Endometrium (tissue), 2 donors: ENCODE measurements around the gene ACBD4.
"Not testable (repeated sequence)": the region's sequence is repeated elsewhere in the genome, so short reads cannot be mapped to it uniquely, and the experiment has no call there.

Source experiments
- FAIRE-seq: peaks from 2 replicates; lab custom pipeline; 2012; peaks lifted over from hg19 to GRCh38; lab: Jason Lieb, UNC
- donor health status: control.
- donor health status: control.

ACBD4 gene

GRCh38 chr17:45119964-45120363 is 15.5 kb upstream of the ACBD4 start:
- no peak for FAIRE-seq

DNA sequence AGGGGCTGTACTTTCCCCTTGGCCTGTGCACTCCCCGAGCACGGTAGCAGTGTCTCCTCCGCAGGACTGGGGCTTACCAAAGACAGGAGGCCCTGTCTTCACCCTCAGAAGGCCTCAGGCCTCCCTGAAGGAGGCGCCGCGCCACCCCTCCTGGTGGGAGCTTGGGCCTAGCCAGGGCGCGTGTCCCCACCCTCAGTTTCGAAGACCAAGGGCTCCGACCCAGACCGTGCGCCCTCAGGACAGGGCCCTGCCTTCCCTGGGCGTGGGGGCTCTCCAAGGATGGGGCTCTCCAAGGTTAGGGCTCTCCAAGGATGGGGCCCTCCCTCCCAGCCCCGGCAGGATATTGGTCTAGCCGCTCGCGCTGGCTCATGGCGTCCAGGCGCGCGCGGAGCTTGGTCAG is 14.9 kb upstream of the ACBD4 start:
- no peak for FAIRE-seq

- FAIRE-seq = no peak
Observed at GRCh38 chr17:45121055-45121454, 14.4 kb upstream of the ACBD4 start.

- FAIRE-seq = no peak
Observed at GRCh38 chr17:45123076-45123770, 12.3 kb upstream of the ACBD4 start.

- no peak for FAIRE-seq
Observed at GRCh38 chr17:45123930-45124796, 11.3 kb upstream of the ACBD4 start.

- FAIRE-seq = not testable (repeated sequence)
Observed at GRCh38 chr17:45124797-45125122, 10.7 kb upstream of the ACBD4 start.

- no peak for FAIRE-seq
Observed at GRCh38 chr17:45125509-45125908, 10.0 kb upstream of the ACBD4 start.

DNA sequence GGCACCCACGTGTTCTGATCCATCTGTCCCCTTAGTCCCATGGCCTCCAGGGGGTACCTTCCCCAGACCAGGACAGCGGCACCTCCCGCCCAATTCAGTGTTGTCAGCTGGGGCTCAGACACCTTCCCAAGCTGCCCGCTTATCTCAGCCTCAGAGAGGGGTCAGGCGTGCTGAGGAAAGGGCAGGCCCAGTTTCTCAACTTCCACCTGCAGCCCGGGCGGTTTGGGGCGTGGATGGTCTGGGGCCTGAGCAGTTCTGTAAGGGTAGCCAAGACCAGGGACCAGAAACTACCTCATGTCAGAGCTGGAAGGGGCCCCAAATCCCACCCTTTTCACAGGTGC is 8.3 kb upstream of the ACBD4 start:
- FAIRE-seq = no peak

- no peak for FAIRE-seq
Observed at GRCh38 chr17:45127548-45128300, 7.8 kb upstream of the ACBD4 start.

GRCh38 chr17:45128331-45128730 is 7.2 kb upstream of the ACBD4 start:
- no peak for FAIRE-seq

DNA sequence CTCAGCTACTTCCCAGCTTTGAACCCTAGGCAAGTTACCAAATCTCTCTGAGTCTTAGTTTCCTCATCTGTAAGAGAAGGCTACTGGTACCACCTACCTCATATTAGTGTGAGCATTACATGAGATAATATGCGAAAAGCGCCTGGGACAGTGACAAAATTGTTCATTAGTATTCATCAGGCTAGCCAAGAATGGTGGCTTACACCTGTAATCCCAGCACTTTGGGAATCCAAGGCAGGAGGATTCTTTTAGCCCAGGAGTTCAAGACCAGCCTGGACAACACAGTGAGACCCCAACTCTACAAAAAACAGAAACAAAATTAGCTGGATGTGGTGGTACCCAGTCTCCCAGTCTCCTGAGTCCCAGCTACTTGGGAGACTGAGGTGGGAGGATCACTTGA is 6.5 kb upstream of the ACBD4 start:
- FAIRE-seq = no peak

- FAIRE-seq = no peak
Observed at GRCh38 chr17:45129426-45129939, 6.0 kb upstream of the ACBD4 start.

DNA sequence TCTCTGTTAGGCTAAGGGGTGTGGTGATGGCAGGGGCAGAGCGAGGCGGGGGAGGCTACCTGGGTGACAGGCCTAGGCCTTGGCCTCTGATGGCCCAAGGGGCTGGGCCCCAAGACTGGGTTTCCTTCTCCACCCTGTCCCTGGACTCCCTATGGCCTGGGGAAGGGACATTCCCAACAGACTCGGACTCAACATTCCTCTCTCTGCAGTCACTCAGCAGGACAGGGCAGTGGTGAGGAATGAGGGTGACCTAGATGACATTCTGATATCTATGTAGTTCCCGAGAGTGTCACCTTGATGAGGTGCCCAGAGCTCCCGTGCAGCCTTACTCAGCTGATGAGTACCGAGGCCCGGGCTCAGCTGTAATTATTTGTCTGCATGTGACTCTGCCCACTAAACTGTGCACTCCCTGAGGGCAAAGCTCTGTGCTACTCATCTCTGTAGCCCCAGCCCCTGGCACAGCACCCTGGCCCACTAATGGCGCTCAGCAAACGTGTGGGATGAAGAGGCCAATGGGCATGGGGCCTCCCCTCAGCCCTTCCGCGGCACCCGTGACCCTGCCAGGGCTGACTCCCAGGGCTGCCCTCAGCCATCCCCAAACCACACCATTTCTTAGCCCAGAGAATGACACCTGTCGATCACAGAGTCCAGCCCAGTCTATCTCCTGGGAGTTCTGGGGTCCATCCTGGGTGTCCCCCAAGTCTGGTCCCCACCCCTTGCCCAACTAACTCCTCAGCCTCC is 5.4 kb upstream of the ACBD4 start:
- FAIRE-seq = no peak

GRCh38 chr17:45130681-45131615 is 4.5 kb upstream of the ACBD4 start:
- FAIRE-seq = no peak

- no peak for FAIRE-seq
Observed at GRCh38 chr17:45131616-45132319, 3.7 kb upstream of the ACBD4 start.

- FAIRE-seq = no peak
Observed at GRCh38 chr17:45132320-45132571, 3.2 kb upstream of the ACBD4 start, which contains the start of gene PLCD3. PLCD3 (minus strand) TSS chr17:45132515; CDS start chr17:45132410, 105 bp downstream.

DNA sequence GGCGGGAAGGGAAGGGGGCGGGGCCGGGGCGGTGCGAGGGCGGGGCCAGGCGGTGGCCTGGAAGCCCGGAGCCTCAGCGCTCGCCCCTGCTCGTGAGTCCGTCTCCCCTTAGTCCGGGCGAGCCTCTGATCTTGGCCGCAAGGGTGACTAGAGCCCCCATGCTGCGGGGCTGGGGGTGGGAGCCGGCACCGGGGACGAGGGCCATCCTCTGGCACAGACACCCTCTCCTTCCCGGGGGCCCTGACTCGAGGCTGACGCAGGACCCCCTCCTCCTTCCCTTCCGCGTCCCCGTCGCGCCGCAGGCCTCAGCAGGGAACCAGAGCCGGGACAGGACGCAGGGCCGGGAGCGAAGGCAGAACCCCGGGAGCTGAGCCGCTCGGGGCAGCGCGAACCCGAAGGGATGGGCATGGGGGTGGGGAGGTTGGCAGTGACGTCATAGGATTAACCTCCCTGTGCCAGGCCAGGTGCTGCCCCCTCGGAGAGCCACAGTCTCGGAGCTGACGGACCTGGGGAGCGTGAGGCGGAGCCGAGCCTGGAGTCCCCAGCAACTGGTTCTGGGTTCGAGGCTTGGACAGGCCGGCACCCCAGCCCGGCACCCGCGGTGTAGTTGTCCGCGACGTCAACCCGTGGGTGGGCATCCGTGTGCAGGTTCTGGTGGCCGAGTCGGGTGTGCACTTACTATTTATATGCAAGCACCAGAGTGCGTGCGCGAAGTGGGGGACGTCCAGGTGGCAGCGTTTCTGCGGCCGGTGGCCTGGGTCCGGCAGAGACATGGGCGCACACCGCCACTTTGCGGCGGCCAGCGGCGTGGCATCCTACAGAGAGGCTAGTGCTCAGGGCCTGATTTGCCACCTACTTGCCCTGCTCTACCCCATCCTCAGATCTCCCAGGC is 2.7 kb upstream of the ACBD4 start:
- no peak for FAIRE-seq

DNA sequence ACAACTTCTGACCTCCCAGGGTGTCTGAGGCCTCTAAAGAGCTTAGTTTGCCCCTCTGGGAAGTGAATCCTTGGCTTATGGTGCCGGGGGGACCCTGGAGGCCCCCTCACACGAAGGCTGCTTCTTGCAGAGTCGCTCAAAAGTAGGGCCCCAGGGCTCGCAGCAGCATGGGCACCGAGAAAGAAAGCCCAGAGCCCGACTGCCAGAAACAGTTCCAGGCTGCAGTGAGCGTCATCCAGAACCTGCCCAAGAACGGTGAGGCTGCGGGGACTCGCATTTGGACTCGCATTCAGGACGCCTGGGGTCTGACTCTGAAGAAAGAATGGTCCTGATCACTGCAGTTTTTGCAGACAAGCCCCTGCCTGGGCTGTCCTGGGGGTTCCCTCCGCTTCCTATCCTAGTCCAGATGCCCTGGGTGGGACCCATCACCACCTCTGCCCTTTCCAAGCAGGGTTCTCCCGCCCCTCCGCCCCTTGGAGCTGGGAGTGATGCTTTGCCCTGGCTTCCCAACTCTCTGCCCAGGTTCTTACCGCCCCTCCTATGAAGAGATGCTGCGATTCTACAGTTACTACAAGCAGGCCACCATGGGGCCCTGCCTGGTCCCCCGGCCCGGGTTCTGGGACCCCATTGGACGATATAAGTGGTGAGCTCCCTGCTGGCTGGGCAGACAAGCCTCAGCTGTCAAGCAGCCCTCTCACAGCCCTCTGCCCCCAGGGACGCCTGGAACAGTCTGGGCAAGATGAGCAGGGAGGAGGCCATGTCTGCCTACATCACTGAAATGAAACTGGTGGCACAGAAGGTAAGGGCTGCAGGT is 698 bp downstream of the ACBD4 start:
- no peak for FAIRE-seq
